Panc1 (cell line): ENCODE data around the gene CCDC152. TPM values are rescaled to one million over a fixed set of nuclear protein-coding genes. Genes with fewer than 3 reads are reported as not detected.

Source experiments
- ATAC-seq: fragments of 200-7000 bp; cut with Tn5 transposase; 2 replicates; pipeline ENCODE4 v1.9.1; 2020; ENCODE audit warnings: mild to moderate bottlenecking, moderate library complexity
- BruUV-seq: library from RNA; stranded (reverse); fragments of 400-500 nt; replicated peaks from 2 replicates; lab custom pipeline; 2021; lab: Mats Ljungman, UMichigan
- CTCF ChIA-PET: fragments of 300-600 bp; sonication (Branson Sonifier 250); formaldehyde crosslinking; loops from one replicate; lab custom pipeline; 2022; ENCODE audit warnings: antibody characterized with exemption; lab: Charles Lee
- POLR2A ChIA-PET: fragments of 300-600 bp; sonication (Branson Sonifier 250); formaldehyde crosslinking; loops from one replicate; lab custom pipeline; 2022; ENCODE audit warnings: antibody characterized with exemption; lab: Charles Lee
- DNase-seq: peaks from one replicate; pipeline ENCODE4 v3.0.0-alpha.2; 2010; ENCODE audit warnings: low read depth, low spot score
- H3K27ac ChIP-seq: 2 replicates; pipeline ENCODE4 v1.5.1; 2011; ENCODE audit warnings: mild to moderate bottlenecking, low read length, inconsistent platforms
- H3K27me3 ChIP-seq: fragments of 200-500 bp; sonication (Bioruptor generic); 2 replicates; pipeline ENCODE4 v1.6.0; 2014; ENCODE audit warnings: low read length, inconsistent platforms; ENCODE audit not compliant: control insufficient read depth, insufficient read depth
- H3K36me3 ChIP-seq: fragments of 200-500 bp; sonication (Bioruptor generic); 2 replicates; pipeline ENCODE4 v1.5.1; 2014; ENCODE audit warnings: inconsistent platforms, mild to moderate bottlenecking, low read length, moderate library complexity; ENCODE audit not compliant: control insufficient read depth, insufficient read depth
- H3K4me1 ChIP-seq: 2 replicates; pipeline ENCODE4 v1.5.1; 2011; ENCODE audit warnings: inconsistent platforms, mild to moderate bottlenecking, low read length, moderate library complexity; ENCODE audit not compliant: control insufficient read depth, insufficient read depth
- H3K4me3 ChIP-seq, 2 experiments: 2 replicates each; pipeline ENCODE4 v1.5.1; 2011 to 2012; ENCODE audit warnings: low read depth in 2 of 2, low read length in 2 of 2, mild to moderate bottlenecking in 2 of 2, inconsistent platforms in 1 of 2, moderate library complexity in 1 of 2
- H3K9me3 ChIP-seq: fragments of 200-500 bp; sonication (Bioruptor generic); 2 replicates; pipeline ENCODE4 v1.5.1; 2014; ENCODE audit warnings: low read depth, mild to moderate bottlenecking, inconsistent platforms, low read length, moderate library complexity; ENCODE audit not compliant: control insufficient read depth, insufficient read depth
- CTCF ChIP-seq: fragments of 450-650 bp; IDR thresholded peaks from 2 replicates; pipeline ENCODE4 v1.5.1; 2017; ENCODE audit warnings: mild to moderate bottlenecking
- POLR2AphosphoS5 ChIP-seq: IDR thresholded peaks from 2 replicates; pipeline ENCODE4 v1.6.1; 2012; ENCODE audit warnings: mild to moderate bottlenecking, low read depth, low read length, moderate library complexity
- REST ChIP-seq, 2 experiments: IDR thresholded peaks; 2 replicates each; pipeline ENCODE4 v1.6.1; 2011 to 2012; ENCODE audit warnings: low read depth in 2 of 2, control low read depth in 1 of 2, low read length in 1 of 2, mild to moderate bottlenecking in 1 of 2, moderate library complexity in 1 of 2; ENCODE audit not compliant: insufficient read depth in 1 of 2
- SIN3A ChIP-seq: IDR thresholded peaks from 2 replicates; pipeline ENCODE4 v1.6.1; 2012; ENCODE audit warnings: low read depth, mild to moderate bottlenecking, low read length, moderate library complexity, borderline replicate concordance; ENCODE audit not compliant: insufficient read depth
- TCF7L2 ChIP-seq: IDR thresholded peaks from 2 replicates; pipeline ENCODE4 v1.6.1; 2011; ENCODE audit warnings: mild to moderate bottlenecking, low read depth, low read length, inconsistent platforms
- in situ Hi-C: cut with HindIII; loops from 2 replicates; pipeline ENCODE4 v1.10.0; 2016; ENCODE audit warnings: low sequenced_read_pairs, low pct_unique_long_range_greater_than_20kb
- intact Hi-C: fragments of 100-400 bp; cut with micrococcal nuclease; formaldehyde crosslinking; loops from one replicate; pipeline ENCODE4 v1.10.0; 2022; ENCODE audit not compliant: unreplicated experiment
- total RNA-seq: library from RNA; stranded (reverse); gene quantifications from one replicate; pipeline ENCODE4 v1.2.1, GENCODE V29; 2021; ENCODE audit not compliant: unreplicated experiment

The CCDC152 gene
- total RNA-seq, 1 experiment from 2014 or later = not detected

GRCh38 chr5:42718591-42718990, 38.0 kb upstream of the CCDC152 start:
- H3K27me3 ChIP-seq = peaks cover 8% of the 10 kb centered on the region; the same call in 1 of the 2 replicates
- H3K36me3 ChIP-seq = no peaks in the 10 kb centered on the region
- POLR2A ChIA-PET = no interaction called here
- CTCF ChIA-PET = no interaction called here
- BruUV-seq = no TSS peak
- intact Hi-C loops (no loop called here), in situ Hi-C loops (no loop called here)
- ATAC-seq (no peak), DNase-seq (no peak)
- no peaks in the 10 kb centered on the region for H3K9me3 ChIP-seq
- H3K27ac ChIP-seq = no peak overlapping the region
- no peaks in the 10 kb centered on the region for H3K4me1 ChIP-seq
- TF ChIP-seq REST (IDR thresholded peaks at IDR 0.05; ENCODE audit: insufficient read depth in 1 of 2, low read depth in 2 of 2, low read length in 1 of 2) (no peak), CTCF (no peak)
- no peak overlapping the region for H3K4me3 ChIP-seq

- TF ChIP-seq CTCF = no peak
- TF ChIP-seq POLR2AphosphoS5 = no peak
- TF ChIP-seq SIN3A = no peak
- TF ChIP-seq REST (IDR thresholded peaks at IDR 0.05; ENCODE audit: insufficient read depth in 1 of 2, low read depth in 2 of 2, low read length in 1 of 2) = no peak
- TF ChIP-seq TCF7L2 = no peak
- POLR2A ChIA-PET = no interaction called here
- CTCF ChIA-PET = no interaction called here
- H3K9me3 ChIP-seq = no peaks in the 10 kb centered on the region
- H3K4me3 ChIP-seq = no peak overlapping the region
- H3K27ac ChIP-seq = no peak overlapping the region
- in situ Hi-C loops (no loop called here), intact Hi-C loops (no loop called here)
- no peaks in the 10 kb centered on the region for H3K4me1 ChIP-seq
- H3K36me3 ChIP-seq = no peaks in the 10 kb centered on the region
- no peak for DNase-seq
- H3K27me3 ChIP-seq = peaks cover 8% of the 10 kb centered on the region; the same call in 1 of the 2 replicates
- no peak for ATAC-seq
- no TSS peak for BruUV-seq
Measured at GRCh38 chr5:42719034-42719433, 37.6 kb upstream of the CCDC152 start.
